ENCODE data around the gene SEC14L5.
"Not testable (repeated sequence)": the region's sequence is repeated elsewhere in the genome, so short reads cannot be mapped to it uniquely, and the experiment has no call there.

Gene SEC14L5

GRCh38 chr16:4954714-4955113 lies 3.4 kb upstream of the SEC14L5 start:
- no peak for DNase-seq

GRCh38 chr16:4957420-4957719 lies 760 bp upstream of the SEC14L5 start:
- DNase-seq: no peak

- no peak for DNase-seq
Observed at GRCh38 chr16:4958510-4959438, 644 bp downstream of the SEC14L5 start.

- DNase-seq: no peak
Observed at GRCh38 chr16:4960579-4960978, 2.4 kb downstream of the SEC14L5 start.

GRCh38 chr16:4962716-4963115 lies 4.6 kb downstream of the SEC14L5 start:
- no peak for DNase-seq

- DNase-seq: not testable (repeated sequence)
Observed at GRCh38 chr16:4963527-4963926, 5.4 kb downstream of the SEC14L5 start.

- no peak for DNase-seq
Observed at GRCh38 chr16:4966736-4967453, 8.8 kb downstream of the SEC14L5 start.

GRCh38 chr16:4968278-4968677 lies 10.1 kb downstream of the SEC14L5 start:
- not testable (repeated sequence) for DNase-seq

- DNase-seq: no peak
Observed at GRCh38 chr16:4968879-4969483, 10.9 kb downstream of the SEC14L5 start.

GRCh38 chr16:4970010-4970409 lies 11.9 kb downstream of the SEC14L5 start:
- DNase-seq: no peak

- no peak for DNase-seq
Observed at GRCh38 chr16:4972938-4973587, 14.9 kb downstream of the SEC14L5 start.

GRCh38 chr16:4976079-4976478 lies 17.9 kb downstream of the SEC14L5 start:
- no peak for DNase-seq

- DNase-seq: no peak
Observed at GRCh38 chr16:4976611-4977145, 18.5 kb downstream of the SEC14L5 start.

- DNase-seq: no peak
Observed at GRCh38 chr16:4979164-4979563, 21.0 kb downstream of the SEC14L5 start.

- no peak for DNase-seq
Observed at GRCh38 chr16:4979736-4980660, 21.9 kb downstream of the SEC14L5 start.

GRCh38 chr16:4980691-4981090 lies 22.6 kb downstream of the SEC14L5 start:
- DNase-seq: no peak

GRCh38 chr16:4981473-4981872 lies 23.3 kb downstream of the SEC14L5 start:
- DNase-seq: no peak

- DNase-seq: no peak
Observed at GRCh38 chr16:4982056-4982867, 24.1 kb downstream of the SEC14L5 start.

GRCh38 chr16:4984174-4984990 lies 26.3 kb downstream of the SEC14L5 start:
- DNase-seq: no peak

GRCh38 chr16:4987250-4987579 lies 29.1 kb downstream of the SEC14L5 start:
- DNase-seq: no peak
